ENCODE data around the gene GHR.
"Not testable (repeated sequence)": the region's sequence is repeated elsewhere in the genome, so short reads cannot be mapped to it uniquely, and the experiment has no call there.

The GHR gene

DNA sequence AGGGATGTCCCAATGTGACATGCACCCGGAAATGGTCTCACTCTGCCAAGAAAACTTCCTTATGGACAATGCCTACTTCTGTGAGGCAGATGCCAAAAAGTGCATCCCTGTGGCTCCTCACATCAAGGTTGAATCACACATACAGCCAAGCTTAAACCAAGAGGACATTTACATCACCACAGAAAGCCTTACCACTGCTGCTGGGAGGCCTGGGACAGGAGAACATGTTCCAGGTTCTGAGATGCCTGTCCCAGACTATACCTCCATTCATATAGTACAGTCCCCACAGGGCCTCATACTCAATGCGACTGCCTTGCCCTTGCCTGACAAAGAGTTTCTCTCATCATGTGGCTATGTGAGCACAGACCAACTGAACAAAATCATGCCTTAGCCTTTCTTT, 295.8 kb downstream of the GHR start:
- H2AFZ ChIP-seq (ENCODE audit: low read length): no peak overlapping the region
- H3K4me2 ChIP-seq (ENCODE audit: low read depth, low read length, poor library complexity, severe bottlenecking): peak overlapping the region; percentile 43
- H3K9me2 ChIP-seq (replicated peaks; ENCODE audit: low read depth, low read length): no peaks in the 10 kb centered on the region

GRCh38 chr5:42720251-42720650, 297.0 kb downstream of the GHR start:
- no peaks in the 10 kb centered on the region for H3K9me3 ChIP-seq (ENCODE audit: insufficient read depth, low read depth, low read length)
- H3K4me1 ChIP-seq (ENCODE audit: insufficient read depth, low read length, poor library complexity, severe bottlenecking): peaks cover 17% of the 10 kb centered on the region
- peaks cover 54% of the 10 kb centered on the region for H3K27me3 ChIP-seq (ENCODE audit: insufficient read depth, low read length, poor library complexity, severe bottlenecking)
- H3K9me2 ChIP-seq (replicated peaks; ENCODE audit: low read depth, low read length): no peaks in the 10 kb centered on the region
- no peak for TF ChIP-seq EZH2phosphoT487 (IDR thresholded peaks at IDR 0.05; ENCODE audit: borderline replicate concordance)
- TF ChIP-seq, protein P1, sequence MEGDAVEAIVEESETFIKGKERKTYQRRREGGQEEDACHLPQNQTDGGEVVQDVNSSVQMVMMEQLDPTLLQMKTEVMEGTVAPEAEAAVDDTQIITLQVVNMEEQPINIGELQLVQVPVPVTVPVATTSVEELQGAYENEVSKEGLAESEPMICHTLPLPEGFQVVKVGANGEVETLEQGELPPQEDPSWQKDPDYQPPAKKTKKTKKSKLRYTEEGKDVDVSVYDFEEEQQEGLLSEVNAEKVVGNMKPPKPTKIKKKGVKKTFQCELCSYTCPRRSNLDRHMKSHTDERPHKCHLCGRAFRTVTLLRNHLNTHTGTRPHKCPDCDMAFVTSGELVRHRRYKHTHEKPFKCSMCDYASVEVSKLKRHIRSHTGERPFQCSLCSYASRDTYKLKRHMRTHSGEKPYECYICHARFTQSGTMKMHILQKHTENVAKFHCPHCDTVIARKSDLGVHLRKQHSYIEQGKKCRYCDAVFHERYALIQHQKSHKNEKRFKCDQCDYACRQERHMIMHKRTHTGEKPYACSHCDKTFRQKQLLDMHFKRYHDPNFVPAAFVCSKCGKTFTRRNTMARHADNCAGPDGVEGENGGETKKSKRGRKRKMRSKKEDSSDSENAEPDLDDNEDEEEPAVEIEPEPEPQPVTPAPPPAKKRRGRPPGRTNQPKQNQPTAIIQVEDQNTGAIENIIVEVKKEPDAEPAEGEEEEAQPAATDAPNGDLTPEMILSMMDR (conservative IDR thresholded peaks at IDR 0.05; ENCODE audit: low read length): no peak
- H3K4me2 ChIP-seq (ENCODE audit: low read depth, low read length, poor library complexity, severe bottlenecking): no peak overlapping the region
- H3K4me3 ChIP-seq (ENCODE audit: low read length, poor library complexity, severe bottlenecking): no peak overlapping the region
- no peaks in the 10 kb centered on the region for H3K36me3 ChIP-seq (ENCODE audit: insufficient read depth, low read length)
- H4K20me1 ChIP-seq (ENCODE audit: insufficient read depth, low read length, poor library complexity, severe bottlenecking): no peaks in the 10 kb centered on the region
- H3K9ac ChIP-seq (ENCODE audit: low read depth, low read length, poor library complexity, severe bottlenecking): no peak overlapping the region
- no peaks in the 10 kb centered on the region for H3F3A ChIP-seq (ENCODE audit: low read depth)
- H3K79me2 ChIP-seq (ENCODE audit: insufficient read depth, low read length): no peaks in the 10 kb centered on the region
- no peak overlapping the region for H2AFZ ChIP-seq (ENCODE audit: low read length)

More for the DNA sequence above, 295.8 kb downstream of the GHR start:
- Histone ChIP-seq H3K4me1 (ENCODE audit: insufficient read depth, low read length, poor library complexity, severe bottlenecking) (peaks cover 17% of the 10 kb centered on the region), H3K9ac (ENCODE audit: low read depth, low read length, poor library complexity, severe bottlenecking) (no peak overlapping the region), H3K4me3 (ENCODE audit: low read length, poor library complexity, severe bottlenecking) (peak overlapping the region; percentile 11), H3K36me3 (ENCODE audit: insufficient read depth, low read length) (no peaks in the 10 kb centered on the region), H3K79me2 (ENCODE audit: insufficient read depth, low read length) (no peaks in the 10 kb centered on the region), H3F3A (ENCODE audit: low read depth) (no peaks in the 10 kb centered on the region), H4K20me1 (ENCODE audit: insufficient read depth, low read length, poor library complexity, severe bottlenecking) (no peaks in the 10 kb centered on the region), H3K27me3 (ENCODE audit: insufficient read depth, low read length, poor library complexity, severe bottlenecking) (peaks cover 44% of the 10 kb centered on the region), H3K9me3 (ENCODE audit: insufficient read depth, low read depth, low read length) (no peaks in the 10 kb centered on the region)
- no peak for TF ChIP-seq EZH2phosphoT487 (IDR thresholded peaks at IDR 0.05; ENCODE audit: borderline replicate concordance)
- TF ChIP-seq, protein P1 (conservative IDR thresholded peaks at IDR 0.05; ENCODE audit: low read length): no peak

DNA sequence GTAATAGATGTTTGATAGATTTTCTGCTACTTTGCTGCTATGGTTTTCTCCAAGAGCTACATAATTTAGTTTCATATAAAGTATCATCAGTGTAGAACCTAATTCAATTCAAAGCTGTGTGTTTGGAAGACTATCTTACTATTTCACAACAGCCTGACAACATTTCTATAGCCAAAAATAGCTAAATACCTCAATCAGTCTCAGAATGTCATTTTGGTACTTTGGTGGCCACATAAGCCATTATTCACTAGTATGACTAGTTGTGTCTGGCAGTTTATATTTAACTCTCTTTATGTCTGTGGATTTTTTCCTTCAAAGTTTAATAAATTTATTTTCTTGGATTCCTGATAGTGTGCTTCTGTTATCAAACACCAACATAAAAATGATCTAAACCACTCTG, 298.2 kb downstream of the GHR start:
- Histone ChIP-seq H3K79me2 (ENCODE audit: insufficient read depth, low read length) (no peaks in the 10 kb centered on the region), H4K20me1 (ENCODE audit: insufficient read depth, low read length, poor library complexity, severe bottlenecking) (no peaks in the 10 kb centered on the region), H3K27me3 (ENCODE audit: insufficient read depth, low read length, poor library complexity, severe bottlenecking) (peaks cover 56% of the 10 kb centered on the region), H3K4me3 (ENCODE audit: low read length, poor library complexity, severe bottlenecking) (no peak overlapping the region), H3K4me1 (ENCODE audit: insufficient read depth, low read length, poor library complexity, severe bottlenecking) (peaks cover 17% of the 10 kb centered on the region), H2AFZ (ENCODE audit: low read length) (no peak overlapping the region), H3K4me2 (ENCODE audit: low read depth, low read length, poor library complexity, severe bottlenecking) (no peak overlapping the region), H3K9ac (ENCODE audit: low read depth, low read length, poor library complexity, severe bottlenecking) (no peak overlapping the region), H3K9me2 (replicated peaks; ENCODE audit: low read depth, low read length) (no peaks in the 10 kb centered on the region), H3F3A (ENCODE audit: low read depth) (no peaks in the 10 kb centered on the region), H3K9me3 (ENCODE audit: insufficient read depth, low read depth, low read length) (no peaks in the 10 kb centered on the region), H3K36me3 (ENCODE audit: insufficient read depth, low read length) (no peaks in the 10 kb centered on the region)
- no peak for TF ChIP-seq EZH2phosphoT487 (IDR thresholded peaks at IDR 0.05; ENCODE audit: borderline replicate concordance)
- TF ChIP-seq, protein P1 (conservative IDR thresholded peaks at IDR 0.05; ENCODE audit: low read length): no peak

DNA sequence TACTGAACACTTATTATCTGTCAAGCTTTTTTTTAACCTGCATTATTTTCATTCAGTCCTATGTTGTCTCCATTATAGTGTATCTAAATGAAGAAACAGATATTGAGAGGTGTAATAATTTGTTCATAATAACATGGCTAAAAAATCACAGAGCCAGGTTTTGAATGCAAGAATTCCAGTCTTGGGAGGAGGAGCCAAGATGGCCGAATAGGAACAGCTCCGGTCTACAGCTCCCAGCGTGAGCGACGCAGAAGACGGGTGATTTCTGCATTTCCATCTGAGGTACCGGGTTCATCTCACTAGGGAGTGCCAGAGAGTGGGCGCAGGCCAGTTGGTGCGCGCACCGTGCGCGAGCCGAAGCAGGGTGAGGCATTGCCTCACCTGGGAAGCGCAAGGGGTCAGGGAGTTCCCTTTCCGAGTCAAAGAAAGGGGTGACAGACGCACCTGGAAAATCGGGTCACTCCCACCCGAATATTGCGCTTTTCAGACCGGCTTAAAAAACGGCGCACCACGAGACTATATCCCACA, 311.4 kb downstream of the GHR start:
- not testable (repeated sequence) for H3F3A ChIP-seq (ENCODE audit: low read depth); H3K4me3 ChIP-seq (ENCODE audit: low read length, poor library complexity, severe bottlenecking)

More for the DNA sequence above, 311.4 kb downstream of the GHR start:
- H3K79me2 ChIP-seq (ENCODE audit: insufficient read depth, low read length); H3K9me3 ChIP-seq (ENCODE audit: insufficient read depth, low read depth, low read length); H2AFZ ChIP-seq (ENCODE audit: low read length); H3K27me3 ChIP-seq (ENCODE audit: insufficient read depth, low read length, poor library complexity, severe bottlenecking); H3K4me2 ChIP-seq (ENCODE audit: low read depth, low read length, poor library complexity, severe bottlenecking); H3K9me2 ChIP-seq (replicated peaks; ENCODE audit: low read depth, low read length); H4K20me1 ChIP-seq (ENCODE audit: insufficient read depth, low read length, poor library complexity, severe bottlenecking); H3K36me3 ChIP-seq (ENCODE audit: insufficient read depth, low read length); H3K9ac ChIP-seq (ENCODE audit: low read depth, low read length, poor library complexity, severe bottlenecking); H3K4me1 ChIP-seq (ENCODE audit: insufficient read depth, low read length, poor library complexity, severe bottlenecking): not testable (repeated sequence)

Data from Loucy (cell line).